ENCODE data around the gene MRPS22. TPM values are rescaled to one million over a fixed set of nuclear protein-coding genes. Genes with fewer than 3 reads are reported as not detected.

MRPS22 gene
- total and polyA plus RNA-seq, 9 of the 15 experiments (the other 6 are each of a cell fraction or from before 2014, with no cell fraction given): 148 to 397 (median 229) TPM

GRCh38 chr3:139389552-139390368 is 45.9 kb downstream of the MRPS22 start, which contains the start of gene COPB2 (continued):
- TF ChIP-seq COPS2 (conservative IDR thresholded peaks at IDR 0.05): no peak
- TF ChIP-seq ZC3H4 (CRISPR knock-in tag; IDR thresholded peaks at IDR 0.05; ENCODE audit: borderline replicate concordance): no peak
- TF ChIP-seq GATAD2B (IDR thresholded peaks at IDR 0.05; ENCODE audit: borderline replicate concordance): no peak
- TF ChIP-seq NFXL1 (CRISPR knock-in tag; IDR thresholded peaks at IDR 0.05): no peak
- no peak for TF ChIP-seq ESRRB (CRISPR knock-in tag; IDR thresholded peaks at IDR 0.05; ENCODE audit: borderline replicate concordance)
- TF ChIP-seq ZNF780A (CRISPR knock-in tag; IDR thresholded peaks at IDR 0.05): no peak
- TF ChIP-seq SMARCB1 (IDR thresholded peaks at IDR 0.05; ENCODE audit: insufficient read length, low read depth): no peak
- peak; percentile 54; the same call in 1 of the 2 replicates for TF ChIP-seq ZNF175 (CRISPR knock-in tag; IDR thresholded peaks at IDR 0.05; ENCODE audit: low read depth)
- peak; percentile 44; the same call in 1 of the 2 replicates for TF ChIP-seq MBD2 (IDR thresholded peaks at IDR 0.05; ENCODE audit: borderline replicate concordance, low read depth)
- TF ChIP-seq MCM5 (IDR thresholded peaks at IDR 0.05; ENCODE audit: low read depth): no peak
- TF ChIP-seq YBX1 (IDR thresholded peaks at IDR 0.05): no peak
- no peak for TF ChIP-seq U2AF2 (optimal IDR thresholded peaks at IDR 0.05; ENCODE audit: low read depth, low read length)
- no peak for TF ChIP-seq FOXO4 (CRISPR knock-in tag; IDR thresholded peaks at IDR 0.05)
- no peak for TF ChIP-seq TCF3 (CRISPR knock-in tag; IDR thresholded peaks at IDR 0.05)
- no peak for TF ChIP-seq ZNF655 (CRISPR knock-in tag; IDR thresholded peaks at IDR 0.05)
- no peak for TF ChIP-seq HIVEP1 (CRISPR knock-in tag; IDR thresholded peaks at IDR 0.05)
- no peak for TF ChIP-seq PHB (CRISPR knock-in tag; IDR thresholded peaks at IDR 0.05)
